Right lobe of liver (tissue), 4 donors: Measurements from ENCODE around the gene ADARB2.

Experiments
- CTCF ChIP-seq, 4 donors: fragments of 200-600 bp in 3 of 4; fragments of 450-650 bp in 1 of 4; IDR thresholded peaks; one replicate each; pipeline versions ENCODE4 v1.5.1 to v1.8.0; 2016 to 2022; ENCODE audit warnings: antibody characterized with exemption in 4 of 4, mild to moderate bottlenecking in 2 of 4
- POLR2A ChIP-seq: fragments of 450-650 bp; IDR thresholded peaks from one replicate; pipeline ENCODE4 v1.6.1; 2017; ENCODE audit warnings: antibody characterized with exemption, mild to moderate bottlenecking
- donor health status: DM: no; HTN: no; CAD: no.
- donor health status: DM: no; HTN: no; CAD: no.
- donor health status: DM: no; HTN: yes; CAD: no.

- TF ChIP-seq CTCF (IDR thresholded peaks at IDR 0.05) = no peak
- no peak for TF ChIP-seq POLR2A
These were observed 449.8 kb downstream of the ADARB2 start for GRCh38 chr10:1287487-1287886.
